ENCODE results near the gene CFAP20DC. TPM values are rescaled to one million over a fixed set of nuclear protein-coding genes. Genes with fewer than 3 reads are reported as not detected.

The CFAP20DC gene
- total RNA-seq, 2 experiments from 2014 or later = 2.4 to 2.5 TPM

- DNase-seq = no peak
- Mint-ChIP-seq H3K9me3 (peaks cover 23% of the 10 kb centered on the region), H3K36me3 (no peaks in the 10 kb centered on the region), H3K27me3 (peaks cover 3% of the 10 kb centered on the region), H3K4me1 (ENCODE audit: low read depth) (no peaks in the 10 kb centered on the region), H3K4me3 (no peak overlapping the region), H3K27ac (no peak overlapping the region)
- ChIA-PET POLR2A (no interaction called here), CTCF (no interaction called here)
- intact Hi-C loops (cut with micrococcal nuclease) = no loop called here
Measured at GRCh38 chr3:58776231-58776630, 273.6 kb downstream of the CFAP20DC start.

DNA sequence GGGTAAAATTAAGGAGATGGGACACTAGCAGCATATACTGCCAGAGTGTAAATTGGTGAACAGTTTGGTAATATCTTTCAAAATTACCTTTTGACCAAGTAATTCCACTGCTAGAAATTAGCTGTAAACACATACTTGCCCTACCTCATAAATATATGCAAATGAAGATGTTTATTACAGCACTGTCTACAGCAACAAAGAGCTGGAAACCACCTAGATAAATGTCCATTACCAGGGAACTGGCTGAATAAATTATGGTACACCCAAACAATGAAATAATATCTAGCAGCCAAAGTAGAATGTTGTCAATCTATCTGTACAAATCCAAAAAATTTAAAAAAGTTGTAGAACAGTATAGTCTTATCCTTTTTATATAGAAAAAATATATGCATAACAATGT is 277.4 kb downstream of the CFAP20DC start:
- no peak overlapping the region for H3K4me3 Mint-ChIP-seq
- intact Hi-C loops (cut with micrococcal nuclease) = no loop called here
- H3K9me3 Mint-ChIP-seq = peaks cover 4% of the 10 kb centered on the region
- no peak for DNase-seq
- H3K27ac Mint-ChIP-seq = no peak overlapping the region
- no peaks in the 10 kb centered on the region for H3K36me3 Mint-ChIP-seq
- H3K27me3 Mint-ChIP-seq = peaks cover 5% of the 10 kb centered on the region
- POLR2A ChIA-PET = no interaction called here
- H3K4me1 Mint-ChIP-seq (ENCODE audit: low read depth) = no peaks in the 10 kb centered on the region
- CTCF ChIA-PET = no interaction called here

- Mint-ChIP-seq H3K9me3 (peaks cover 8% of the 10 kb centered on the region), H3K27ac (no peak overlapping the region), H3K4me3 (no peak overlapping the region), H3K36me3 (no peaks in the 10 kb centered on the region), H3K27me3 (peaks cover 5% of the 10 kb centered on the region), H3K4me1 (ENCODE audit: low read depth) (no peaks in the 10 kb centered on the region)
- CTCF ChIA-PET = no interaction called here
- POLR2A ChIA-PET = no interaction called here
- intact Hi-C loops (cut with micrococcal nuclease) = no loop called here
- no peak for DNase-seq
Measured at GRCh38 chr3:58769065-58769464, 280.8 kb downstream of the CFAP20DC start.

DNA sequence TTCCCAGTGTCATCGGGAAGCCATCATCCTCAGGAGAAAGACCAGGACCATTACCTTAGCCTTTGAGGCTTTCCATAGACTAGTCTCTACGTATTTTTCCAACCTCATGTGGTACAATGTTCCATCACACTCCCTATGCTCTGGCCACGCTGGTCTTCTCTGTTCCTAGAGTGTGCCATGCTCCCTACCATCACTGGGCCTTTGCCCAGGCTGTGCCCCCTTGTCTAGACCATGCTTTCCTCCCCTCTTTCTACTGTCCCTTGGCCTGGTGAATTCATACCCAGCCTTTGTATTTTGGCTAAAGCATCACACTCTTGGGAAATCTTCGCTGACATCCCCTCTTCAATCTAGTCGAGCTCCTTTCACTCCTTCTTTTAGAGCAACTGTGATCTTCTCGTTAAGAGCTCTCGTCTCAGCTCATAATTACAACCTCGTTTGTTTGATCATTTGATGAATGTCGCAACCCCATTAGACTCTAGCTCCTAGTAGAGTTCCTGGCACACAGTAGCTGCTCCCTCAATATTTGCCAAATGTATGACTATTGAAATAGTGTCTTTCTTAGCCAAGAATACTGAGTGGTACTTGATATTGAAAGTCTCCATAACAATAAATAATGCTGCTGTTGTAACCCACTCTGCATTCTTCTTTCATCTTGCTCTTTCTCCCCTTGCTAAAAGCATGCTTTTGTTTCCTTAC is 283.1 kb downstream of the CFAP20DC start:
- Mint-ChIP-seq H3K9me3 (peaks cover 8% of the 10 kb centered on the region), H3K4me1 (ENCODE audit: low read depth) (no peaks in the 10 kb centered on the region)

GRCh38 chr3:58755150-58755549 is 294.7 kb downstream of the CFAP20DC start:
- no peak for DNase-seq
- H3K27ac Mint-ChIP-seq = no peak overlapping the region
- POLR2A ChIA-PET = no interaction called here
- intact Hi-C loops (cut with micrococcal nuclease) = no loop called here
- H3K4me3 Mint-ChIP-seq = no peak overlapping the region
- CTCF ChIA-PET = no interaction called here
- no peaks in the 10 kb centered on the region for H3K36me3 Mint-ChIP-seq
- no peaks in the 10 kb centered on the region for H3K27me3 Mint-ChIP-seq
- H3K9me3 Mint-ChIP-seq = no peaks in the 10 kb centered on the region
- no peaks in the 10 kb centered on the region for H3K4me1 Mint-ChIP-seq (ENCODE audit: low read depth)

More for the DNA sequence above, 283.1 kb downstream of the CFAP20DC start:
- Mint-ChIP-seq H3K27ac (no peak overlapping the region), H3K4me3 (no peak overlapping the region), H3K27me3 (peaks cover 5% of the 10 kb centered on the region), H3K36me3 (no peaks in the 10 kb centered on the region)
- DNase-seq = no peak
- CTCF ChIA-PET = no interaction called here
- POLR2A ChIA-PET = no interaction called here
- intact Hi-C loops (cut with micrococcal nuclease) = no loop called here

DNA sequence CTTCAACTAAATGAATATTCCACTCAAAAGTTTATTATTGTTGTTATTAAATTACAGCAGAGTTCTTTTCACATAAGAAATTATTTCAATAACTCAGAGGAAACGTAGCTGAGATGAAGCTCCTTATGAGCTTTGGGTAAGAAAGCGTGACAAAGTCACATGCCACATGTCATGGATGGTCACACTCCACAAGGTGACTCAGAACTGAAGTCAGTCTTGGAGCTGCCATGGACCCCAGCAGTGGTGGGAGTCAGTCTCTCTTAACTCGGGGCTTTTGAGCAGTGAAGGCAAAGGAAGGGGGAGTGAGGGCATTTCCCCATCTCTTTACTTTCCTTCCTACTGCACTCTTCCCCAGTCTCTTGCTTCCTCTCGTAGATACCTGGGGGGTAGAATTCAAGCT is 295.8 kb downstream of the CFAP20DC start:
- POLR2A ChIA-PET = no interaction called here
- H3K36me3 Mint-ChIP-seq = no peaks in the 10 kb centered on the region
- H3K4me3 Mint-ChIP-seq = no peak overlapping the region
- CTCF ChIA-PET = no interaction called here
- no peaks in the 10 kb centered on the region for H3K9me3 Mint-ChIP-seq
- H3K4me1 Mint-ChIP-seq (ENCODE audit: low read depth) = no peaks in the 10 kb centered on the region
- no peak for DNase-seq
- H3K27ac Mint-ChIP-seq = no peak overlapping the region
- intact Hi-C loops (cut with micrococcal nuclease) = no loop called here
- no peaks in the 10 kb centered on the region for H3K27me3 Mint-ChIP-seq

GRCh38 chr3:58751882-58752567 is 297.8 kb downstream of the CFAP20DC start:
- CTCF ChIA-PET = no interaction called here
- Mint-ChIP-seq H3K9me3 (no peaks in the 10 kb centered on the region), H3K4me1 (ENCODE audit: low read depth) (no peaks in the 10 kb centered on the region), H3K27me3 (no peaks in the 10 kb centered on the region), H3K27ac (no peak overlapping the region), H3K36me3 (no peaks in the 10 kb centered on the region), H3K4me3 (no peak overlapping the region)
- no peak for DNase-seq
- intact Hi-C loops (cut with micrococcal nuclease) = no loop called here
- POLR2A ChIA-PET = no interaction called here

DNA sequence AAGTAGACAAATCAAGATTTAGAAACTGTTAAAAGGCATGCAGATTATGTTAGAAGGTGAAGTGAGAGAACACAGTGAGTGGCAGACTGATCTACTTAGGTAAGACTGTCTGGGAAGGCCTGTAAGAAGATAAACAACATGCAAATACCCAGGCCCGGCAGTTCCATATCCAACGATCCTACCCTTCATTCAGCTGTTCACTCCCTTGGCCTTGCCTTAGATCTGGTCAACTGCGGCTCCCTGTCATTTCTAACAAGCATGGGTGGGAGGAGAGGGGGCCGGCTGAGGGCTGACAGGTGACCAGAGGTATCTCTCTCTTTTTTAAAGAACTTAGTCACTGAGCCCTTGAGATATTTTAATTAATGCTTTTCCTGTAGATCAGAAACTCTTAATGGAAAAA is 298.6 kb downstream of the CFAP20DC start:
- ChIA-PET POLR2A (no interaction called here), CTCF (no interaction called here)
- Mint-ChIP-seq H3K9me3 (no peaks in the 10 kb centered on the region), H3K4me3 (no peak overlapping the region), H3K4me1 (ENCODE audit: low read depth) (no peaks in the 10 kb centered on the region), H3K36me3 (no peaks in the 10 kb centered on the region), H3K27me3 (no peaks in the 10 kb centered on the region), H3K27ac (no peak overlapping the region)
- no peak for DNase-seq
- intact Hi-C loops (cut with micrococcal nuclease) = no loop called here

GRCh38 chr3:58749948-58750347 is 299.9 kb downstream of the CFAP20DC start:
- H3K4me3 Mint-ChIP-seq = no peak overlapping the region
- intact Hi-C loops (cut with micrococcal nuclease) = no loop called here
- ChIA-PET CTCF (no interaction called here), POLR2A (no interaction called here)
- H3K27ac Mint-ChIP-seq = no peak overlapping the region
- H3K4me1 Mint-ChIP-seq (ENCODE audit: low read depth) = no peaks in the 10 kb centered on the region
- no peaks in the 10 kb centered on the region for H3K9me3 Mint-ChIP-seq
- no peaks in the 10 kb centered on the region for H3K27me3 Mint-ChIP-seq
- H3K36me3 Mint-ChIP-seq = no peaks in the 10 kb centered on the region
- DNase-seq = no peak

DNA sequence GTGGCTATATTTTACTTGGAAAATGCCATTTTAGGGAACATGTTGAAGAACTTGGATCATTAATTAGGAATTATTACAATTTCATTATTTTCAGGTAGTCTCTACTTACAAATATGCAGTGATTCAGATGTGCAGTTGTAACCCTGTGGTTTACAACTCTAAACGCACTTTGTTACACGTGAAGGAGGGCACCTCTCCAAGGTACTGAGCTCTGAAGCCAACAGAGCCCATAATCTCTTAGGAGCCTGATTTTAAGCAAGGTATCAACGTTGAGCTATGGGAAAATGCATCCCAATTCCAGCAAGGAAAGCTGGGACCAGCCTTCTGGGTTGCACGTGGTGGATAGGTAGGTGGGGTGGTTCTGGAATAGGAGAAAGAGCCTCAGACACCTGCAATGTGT is 301.8 kb downstream of the CFAP20DC start:
- no peaks in the 10 kb centered on the region for H3K9me3 Mint-ChIP-seq
- no peaks in the 10 kb centered on the region for H3K4me1 Mint-ChIP-seq (ENCODE audit: low read depth)
- no peak overlapping the region for H3K27ac Mint-ChIP-seq
- H3K4me3 Mint-ChIP-seq = no peak overlapping the region
- H3K27me3 Mint-ChIP-seq = no peaks in the 10 kb centered on the region
- ChIA-PET POLR2A (no interaction called here), CTCF (no interaction called here)
- intact Hi-C loops (cut with micrococcal nuclease) = no loop called here
- no peak for DNase-seq
- no peaks in the 10 kb centered on the region for H3K36me3 Mint-ChIP-seq

DNA sequence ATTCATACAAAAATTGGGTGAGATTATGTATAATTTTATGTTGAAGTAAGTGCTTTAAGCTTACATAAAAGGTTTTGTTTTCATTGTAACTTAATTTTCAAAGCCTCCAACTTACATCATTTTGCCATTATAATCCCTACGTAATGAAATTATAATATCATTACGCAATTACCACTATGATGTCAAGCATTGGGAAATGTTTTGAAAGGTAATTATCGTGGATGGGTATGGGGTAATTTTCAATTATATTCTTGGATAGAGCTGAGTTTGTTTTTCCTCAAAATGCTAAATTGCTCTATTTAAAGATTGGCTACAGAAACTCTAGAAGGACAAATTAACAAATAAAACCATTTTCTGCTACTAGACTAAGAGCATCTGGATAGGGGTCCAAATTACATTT is 303.1 kb downstream of the CFAP20DC start:
- Mint-ChIP-seq H3K4me3 (no peak overlapping the region), H3K27ac (no peak overlapping the region), H3K36me3 (no peaks in the 10 kb centered on the region), H3K27me3 (no peaks in the 10 kb centered on the region), H3K4me1 (ENCODE audit: low read depth) (no peaks in the 10 kb centered on the region), H3K9me3 (no peaks in the 10 kb centered on the region)
- intact Hi-C loops (cut with micrococcal nuclease) = no loop called here
- no peak for DNase-seq
- CTCF ChIA-PET = no interaction called here
- POLR2A ChIA-PET = no interaction called here

DNA sequence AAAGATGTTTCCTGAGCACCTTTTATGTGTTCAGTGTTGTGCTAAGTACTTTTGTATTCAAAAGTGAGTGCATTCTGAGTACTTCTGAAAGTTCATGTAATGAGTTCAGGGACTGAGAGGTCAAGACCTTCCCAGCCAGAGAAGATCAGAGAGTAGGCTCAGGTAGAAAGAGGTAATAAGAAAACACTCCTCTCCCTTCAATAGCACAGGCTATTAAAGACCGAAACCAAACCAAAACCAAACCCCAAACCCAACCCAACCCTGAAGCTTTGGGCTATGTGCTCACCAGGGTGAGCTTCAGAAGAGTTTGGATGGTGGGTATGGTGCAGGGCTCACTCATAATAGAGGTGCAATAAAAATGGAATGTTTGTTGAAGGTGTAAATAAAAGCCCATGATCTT is 306.5 kb downstream of the CFAP20DC start:
- Mint-ChIP-seq H3K36me3 (no peaks in the 10 kb centered on the region), H3K9me3 (no peaks in the 10 kb centered on the region), H3K4me3 (no peak overlapping the region), H3K27ac (no peak overlapping the region), H3K4me1 (ENCODE audit: low read depth) (no peaks in the 10 kb centered on the region), H3K27me3 (peaks cover 2% of the 10 kb centered on the region)
- ChIA-PET POLR2A (no interaction called here), CTCF (no interaction called here)
- intact Hi-C loops (cut with micrococcal nuclease) = no loop called here
- no peak for DNase-seq

DNA sequence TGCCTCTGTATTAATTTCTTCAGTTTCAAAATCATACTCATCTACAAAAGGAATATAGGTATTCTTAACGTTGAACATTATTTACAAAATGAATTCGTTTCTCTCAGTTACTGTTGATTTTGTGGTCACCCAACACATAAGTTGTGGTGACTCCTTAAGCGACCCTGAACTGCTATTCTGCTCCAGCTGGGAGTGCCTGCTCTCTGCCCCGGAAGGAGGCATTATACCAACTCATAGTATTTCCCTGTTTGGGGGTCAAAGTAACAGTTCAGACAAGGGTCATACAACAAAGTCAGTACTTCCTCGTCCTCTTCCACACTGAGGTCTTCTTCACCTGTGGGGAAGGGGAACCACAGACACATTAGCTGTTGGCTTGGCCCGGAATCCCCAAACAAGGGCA is 307.6 kb downstream of the CFAP20DC start:
- no peak for DNase-seq
- Mint-ChIP-seq H3K4me1 (ENCODE audit: low read depth) (no peaks in the 10 kb centered on the region), H3K27me3 (peaks cover 2% of the 10 kb centered on the region), H3K9me3 (no peaks in the 10 kb centered on the region), H3K36me3 (no peaks in the 10 kb centered on the region), H3K4me3 (no peak overlapping the region), H3K27ac (no peak overlapping the region)
- ChIA-PET CTCF (no interaction called here), POLR2A (no interaction called here)
- intact Hi-C loops (cut with micrococcal nuclease) = no loop called here
